OCI-LY7 (cell line): ENCODE results near the gene SLC25A20. TPM values are rescaled to one million over a fixed set of nuclear protein-coding genes. Genes with fewer than 3 reads are reported as not detected.

Source experiments
- BruUV-seq: library from RNA; stranded (reverse); fragments of 400-500 nt; replicated peaks from 2 replicates; lab custom pipeline; 2021; lab: Mats Ljungman, UMichigan
- CTCF ChIA-PET: fragments of 300-600 bp; sonication (Branson Sonifier 250); formaldehyde crosslinking; loops from one replicate; lab custom pipeline; 2022; ENCODE audit warnings: antibody characterized with exemption; ENCODE audit not compliant: unreplicated experiment; lab: Charles Lee
- POLR2A ChIA-PET: fragments of 300-600 bp; sonication (Branson Sonifier 250); formaldehyde crosslinking; loops from one replicate; lab custom pipeline; 2022; ENCODE audit warnings: antibody characterized with exemption; lab: Charles Lee
- DNase-seq: peaks from one replicate; pipeline ENCODE4 v3.0.0-alpha.2; 2015; ENCODE audit warnings: low spot score
- H2AFZ ChIP-seq: fragments of 200-600 bp; sonication (generic), shearing (Covaris generic); 2 replicates; pipeline ENCODE4 v1.6.1; 2014; ENCODE audit warnings: mild to moderate bottlenecking, antibody characterized with exemption, low read length, moderate library complexity
- H3K27ac ChIP-seq: fragments of 200-600 bp; sonication (generic); 2 replicates; pipeline ENCODE4 v1.5.1; 2014; ENCODE audit warnings: mixed run types, low read depth, mild to moderate bottlenecking, moderate library complexity, low read length, inconsistent platforms; ENCODE audit not compliant: poor library complexity, severe bottlenecking
- H3K36me3 ChIP-seq: fragments of 200-600 bp; sonication (generic); 2 replicates; pipeline ENCODE4 v1.6.1; 2014; ENCODE audit warnings: mild to moderate bottlenecking, antibody characterized with exemption, low read length, moderate library complexity, mixed read lengths; ENCODE audit not compliant: insufficient read depth
- H3K4me1 ChIP-seq: fragments of 200-600 bp; sonication (generic); 2 replicates; pipeline ENCODE4 v1.5.1; 2014; ENCODE audit warnings: mild to moderate bottlenecking, low read length; ENCODE audit not compliant: insufficient read depth, poor library complexity, severe bottlenecking
- H3K4me2 ChIP-seq: fragments of 200-600 bp; sonication (generic); 2 replicates; pipeline ENCODE4 v1.6.1; 2014; ENCODE audit warnings: mild to moderate bottlenecking, low read length
- H3K4me3 ChIP-seq: fragments of 200-600 bp; sonication (generic); 2 replicates; pipeline ENCODE4 v1.5.1; 2014; ENCODE audit warnings: mild to moderate bottlenecking, low read depth, low read length; ENCODE audit not compliant: poor library complexity, severe bottlenecking
- H3K79me2 ChIP-seq: fragments of 200-600 bp; sonication (generic); 2 replicates; pipeline ENCODE4 v1.6.1; 2016; ENCODE audit warnings: low read depth, mild to moderate bottlenecking, low read length, moderate library complexity, mixed read lengths; ENCODE audit not compliant: insufficient read depth
- H3K9me2 ChIP-seq: fragments of 200-600 bp; sonication (generic); 2 replicates; pipeline ENCODE4 v1.6.1; 2016; ENCODE audit warnings: mild to moderate bottlenecking, low read length, mixed read lengths; ENCODE audit not compliant: insufficient read depth
- H3K9me3 ChIP-seq: fragments of 200-600 bp; sonication (generic); 2 replicates; pipeline ENCODE4 v1.6.1; 2014; ENCODE audit warnings: mild to moderate bottlenecking, mixed run types, low read length, mixed read lengths
- H4K20me1 ChIP-seq: fragments of 200-600 bp; sonication (generic); 2 replicates; pipeline ENCODE4 v1.6.1; 2014; ENCODE audit warnings: mild to moderate bottlenecking, antibody characterized with exemption, low read length, moderate library complexity, mixed read lengths; ENCODE audit not compliant: insufficient read depth
- EZH2phosphoT487 ChIP-seq: fragments of 200-600 bp; sonication (generic); IDR thresholded peaks from 2 replicates; pipeline ENCODE4 v1.6.1; 2018; ENCODE audit warnings: low read depth, borderline replicate concordance, mild to moderate bottlenecking, mixed run types, antibody characterized with exemption, low read length, moderate library complexity, mixed read lengths
- intact Hi-C: fragments of 100-400 bp; cut with micrococcal nuclease; formaldehyde crosslinking; loops from one replicate; pipeline ENCODE4 v1.10.0; 2022; ENCODE audit not compliant: unreplicated experiment
- total RNA-seq, 2 experiments: library from RNA; depleted of rRNA in 1 of 2; stranded (reverse); fragments of >200 nt in 1 of 2; shearing (Covaris generic) in 1 of 2; gene quantifications; 2 replicates each; pipeline ENCODE4 v1.2.3, GENCODE V29; 2014 to 2022
- TF ChIP-seq, protein P1 (sequence below): fragments of 200-600 bp; sonication (generic); conservative IDR thresholded peaks from 2 replicates; pipeline ENCODE4 v1.5.1; 2014; ENCODE audit warnings: mild to moderate bottlenecking, antibody characterized with exemption, low read length, moderate library complexity, mixed read lengths

The SLC25A20 gene
- total RNA-seq, 2 experiments from 2014 or later = 19.1 to 20.9 TPM

DNA sequence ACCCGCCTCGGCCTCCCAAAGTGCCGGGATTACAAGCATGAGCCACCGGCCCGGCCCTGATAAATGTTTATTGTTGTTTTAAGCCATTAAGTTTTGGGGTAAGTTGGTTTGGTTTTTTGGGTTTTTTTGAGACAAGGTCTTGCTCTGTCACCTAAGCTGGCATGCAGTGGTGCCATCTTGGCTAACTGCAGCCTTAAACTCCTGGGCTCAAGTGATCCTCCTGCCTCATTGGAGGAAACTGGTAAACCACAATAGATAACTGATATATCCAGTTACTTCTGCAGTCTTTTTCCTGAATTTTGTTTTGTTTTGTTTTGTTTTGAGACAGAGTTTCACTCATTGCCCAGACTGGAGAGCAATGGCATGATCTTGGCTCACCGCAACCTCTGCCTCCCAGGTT is 4.2 kb downstream of the SLC25A20 start:
- Histone ChIP-seq H3K36me3 (no peaks in the 10 kb centered on the region), H3K4me2 (no peak overlapping the region), H3K4me3 (no peak overlapping the region), H3K9me2 (no peaks in the 10 kb centered on the region), H2AFZ (no peak overlapping the region), H3K79me2 (no peaks in the 10 kb centered on the region; the same call in 1 of the 2 replicates), H3K4me1 (peaks cover 21% of the 10 kb centered on the region), H3K27ac (no peak overlapping the region), H4K20me1 (no peaks in the 10 kb centered on the region), H3K9me3 (no peaks in the 10 kb centered on the region)
- no TSS peak for BruUV-seq
- DNase-seq = no peak
- CTCF ChIA-PET = no interaction called here
- no peak for TF ChIP-seq EZH2phosphoT487
- TF ChIP-seq, protein P1, sequence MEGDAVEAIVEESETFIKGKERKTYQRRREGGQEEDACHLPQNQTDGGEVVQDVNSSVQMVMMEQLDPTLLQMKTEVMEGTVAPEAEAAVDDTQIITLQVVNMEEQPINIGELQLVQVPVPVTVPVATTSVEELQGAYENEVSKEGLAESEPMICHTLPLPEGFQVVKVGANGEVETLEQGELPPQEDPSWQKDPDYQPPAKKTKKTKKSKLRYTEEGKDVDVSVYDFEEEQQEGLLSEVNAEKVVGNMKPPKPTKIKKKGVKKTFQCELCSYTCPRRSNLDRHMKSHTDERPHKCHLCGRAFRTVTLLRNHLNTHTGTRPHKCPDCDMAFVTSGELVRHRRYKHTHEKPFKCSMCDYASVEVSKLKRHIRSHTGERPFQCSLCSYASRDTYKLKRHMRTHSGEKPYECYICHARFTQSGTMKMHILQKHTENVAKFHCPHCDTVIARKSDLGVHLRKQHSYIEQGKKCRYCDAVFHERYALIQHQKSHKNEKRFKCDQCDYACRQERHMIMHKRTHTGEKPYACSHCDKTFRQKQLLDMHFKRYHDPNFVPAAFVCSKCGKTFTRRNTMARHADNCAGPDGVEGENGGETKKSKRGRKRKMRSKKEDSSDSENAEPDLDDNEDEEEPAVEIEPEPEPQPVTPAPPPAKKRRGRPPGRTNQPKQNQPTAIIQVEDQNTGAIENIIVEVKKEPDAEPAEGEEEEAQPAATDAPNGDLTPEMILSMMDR = no peak
- intact Hi-C loops = no loop called here
- POLR2A ChIA-PET = interaction anchor here (0.6 to 0.7 kb wide), 2 partner anchors 18 to 23 kb away, joined by 7 to 10 read pairs; no protein-coding TSS in a partner anchor

DNA sequence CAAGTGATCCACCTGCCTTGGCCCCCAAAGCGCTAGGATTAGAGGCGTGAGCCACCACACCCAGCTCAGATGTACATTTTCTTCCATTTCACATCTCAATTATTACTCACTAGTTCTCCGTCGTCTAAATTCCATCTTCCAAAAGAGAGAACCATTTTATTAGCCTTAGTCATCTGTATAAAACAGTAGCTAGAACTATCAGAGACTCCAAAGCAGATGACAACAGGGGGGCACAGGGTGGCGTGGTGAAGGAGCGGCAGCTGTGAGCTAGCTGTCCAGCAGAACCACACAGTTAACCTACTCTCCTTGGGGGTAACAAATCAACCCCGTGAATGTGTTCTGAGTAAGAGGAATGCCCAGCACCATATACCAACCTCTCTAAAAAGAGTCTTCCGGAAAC is 7.1 kb downstream of the SLC25A20 start:
- TF ChIP-seq, protein P1 = no peak
- no peak for TF ChIP-seq EZH2phosphoT487
- H3K36me3 ChIP-seq = no peaks in the 10 kb centered on the region
- no peaks in the 10 kb centered on the region for H3K9me3 ChIP-seq
- intact Hi-C loops = no loop called here
- H3K79me2 ChIP-seq = no peaks in the 10 kb centered on the region
- no peaks in the 10 kb centered on the region for H3K4me1 ChIP-seq
- H3K9me2 ChIP-seq = no peaks in the 10 kb centered on the region
- H3K4me2 ChIP-seq = no peak overlapping the region
- H2AFZ ChIP-seq = no peak overlapping the region
- H4K20me1 ChIP-seq = no peaks in the 10 kb centered on the region
- no peak overlapping the region for H3K4me3 ChIP-seq
- BruUV-seq = no TSS peak
- POLR2A ChIA-PET = no interaction called here
- no peak for DNase-seq
- CTCF ChIA-PET = no interaction called here
- no peak overlapping the region for H3K27ac ChIP-seq

DNA sequence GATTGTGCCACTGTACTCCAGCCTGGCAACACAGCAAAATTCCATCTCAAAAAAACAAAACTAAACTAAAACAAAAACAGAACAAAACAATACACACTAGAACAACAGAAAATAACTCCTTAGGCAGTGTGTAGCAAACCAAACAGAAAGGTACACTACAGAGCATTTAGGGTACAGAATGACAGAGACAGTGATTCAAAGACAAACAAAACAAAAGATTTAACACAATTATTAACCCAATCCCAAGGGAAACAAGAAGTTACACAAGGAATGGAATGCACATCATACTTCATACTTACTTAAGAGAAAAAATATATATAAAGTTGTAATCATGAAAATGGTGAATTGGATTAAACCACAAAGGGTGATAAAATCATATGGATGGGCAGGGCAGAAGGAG is 12.9 kb downstream of the SLC25A20 start:
- H3K36me3 ChIP-seq = peaks cover 9% of the 10 kb centered on the region; the same call in 1 of the 2 replicates
- H3K9me2 ChIP-seq = no peaks in the 10 kb centered on the region
- POLR2A ChIA-PET = interaction anchor here (0.6 kb wide), 2 partner anchors 51 to 442 kb away, joined by 5 to 10 read pairs; no protein-coding TSS in a partner anchor
- intact Hi-C loops = no loop called here
- no peak overlapping the region for H3K4me2 ChIP-seq
- H3K4me3 ChIP-seq = no peak overlapping the region
- no peaks in the 10 kb centered on the region for H3K79me2 ChIP-seq
- H3K9me3 ChIP-seq = no peaks in the 10 kb centered on the region
- TF ChIP-seq, protein P1 = no peak
- no peak for TF ChIP-seq EZH2phosphoT487
- CTCF ChIA-PET = no interaction called here
- no peaks in the 10 kb centered on the region for H4K20me1 ChIP-seq
- no TSS peak for BruUV-seq
- H3K27ac ChIP-seq = no peak overlapping the region
- no peak overlapping the region for H2AFZ ChIP-seq
- no peak for DNase-seq
- H3K4me1 ChIP-seq = no peaks in the 10 kb centered on the region
